Subcutaneous adipose tissue (tissue), 4 donors: ENCODE measurements around the gene FGD5. TPM values are rescaled to one million over a fixed set of nuclear protein-coding genes. Genes with fewer than 3 reads are reported as not detected.

Experiments used
- total RNA-seq, 4 donors: library from RNA; depleted of rRNA; stranded (reverse); fragments of >200 nt; gene quantifications; one replicate each; pipeline ENCODE4 v1.1.0, GENCODE V29; 2016
- TF ChIP-seq, protein P1 (sequence below): fragments of 450-650 bp; IDR thresholded peaks from one replicate; pipeline ENCODE4 v1.5.1; 2016; ENCODE audit warnings: low read depth, mild to moderate bottlenecking, control low read depth, antibody characterized with exemption, moderate library complexity

Gene FGD5
- total RNA-seq, 4 donors from 2014 or later: 18.2 to 62.9 (median 27.6) TPM

DNA sequence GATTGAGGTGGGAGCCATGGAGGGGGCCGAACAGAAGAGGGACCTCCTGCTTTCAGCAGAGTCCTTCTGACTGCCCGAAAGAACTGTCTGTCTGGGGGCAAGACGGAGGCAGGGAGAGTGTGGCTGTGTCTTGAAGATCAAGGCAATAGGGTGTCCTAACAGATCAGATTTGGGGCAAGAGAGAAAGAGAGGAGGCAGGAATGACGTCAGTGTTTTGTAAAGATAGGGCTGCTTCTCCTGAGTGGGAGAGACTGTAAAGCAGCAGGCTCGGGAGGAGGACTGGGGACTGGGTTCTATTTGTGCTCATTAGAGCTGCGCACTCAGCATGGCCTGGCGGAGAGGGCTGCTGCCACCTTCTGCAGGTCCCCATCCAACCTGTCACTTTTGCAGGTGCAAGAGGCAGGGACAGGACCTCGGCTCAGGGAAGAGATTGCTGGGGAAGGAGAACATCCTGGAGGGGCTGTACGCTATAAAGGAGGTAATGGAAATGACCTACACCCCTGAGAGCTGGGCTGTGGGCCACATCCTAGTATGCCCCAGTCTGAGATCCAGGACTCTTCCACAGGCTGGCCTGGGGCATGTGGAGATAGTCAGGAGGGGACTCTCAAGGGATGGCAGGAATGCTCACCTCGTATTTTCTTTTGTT, 29.0 kb upstream of the FGD5 start:
- TF ChIP-seq, protein P1, sequence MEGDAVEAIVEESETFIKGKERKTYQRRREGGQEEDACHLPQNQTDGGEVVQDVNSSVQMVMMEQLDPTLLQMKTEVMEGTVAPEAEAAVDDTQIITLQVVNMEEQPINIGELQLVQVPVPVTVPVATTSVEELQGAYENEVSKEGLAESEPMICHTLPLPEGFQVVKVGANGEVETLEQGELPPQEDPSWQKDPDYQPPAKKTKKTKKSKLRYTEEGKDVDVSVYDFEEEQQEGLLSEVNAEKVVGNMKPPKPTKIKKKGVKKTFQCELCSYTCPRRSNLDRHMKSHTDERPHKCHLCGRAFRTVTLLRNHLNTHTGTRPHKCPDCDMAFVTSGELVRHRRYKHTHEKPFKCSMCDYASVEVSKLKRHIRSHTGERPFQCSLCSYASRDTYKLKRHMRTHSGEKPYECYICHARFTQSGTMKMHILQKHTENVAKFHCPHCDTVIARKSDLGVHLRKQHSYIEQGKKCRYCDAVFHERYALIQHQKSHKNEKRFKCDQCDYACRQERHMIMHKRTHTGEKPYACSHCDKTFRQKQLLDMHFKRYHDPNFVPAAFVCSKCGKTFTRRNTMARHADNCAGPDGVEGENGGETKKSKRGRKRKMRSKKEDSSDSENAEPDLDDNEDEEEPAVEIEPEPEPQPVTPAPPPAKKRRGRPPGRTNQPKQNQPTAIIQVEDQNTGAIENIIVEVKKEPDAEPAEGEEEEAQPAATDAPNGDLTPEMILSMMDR: no peak

GRCh38 chr3:14791343-14791945, 27.3 kb upstream of the FGD5 start:
- TF ChIP-seq, protein P1: no peak

GRCh38 chr3:14792691-14793121, 26.1 kb upstream of the FGD5 start:
- TF ChIP-seq, protein P1: no peak

DNA sequence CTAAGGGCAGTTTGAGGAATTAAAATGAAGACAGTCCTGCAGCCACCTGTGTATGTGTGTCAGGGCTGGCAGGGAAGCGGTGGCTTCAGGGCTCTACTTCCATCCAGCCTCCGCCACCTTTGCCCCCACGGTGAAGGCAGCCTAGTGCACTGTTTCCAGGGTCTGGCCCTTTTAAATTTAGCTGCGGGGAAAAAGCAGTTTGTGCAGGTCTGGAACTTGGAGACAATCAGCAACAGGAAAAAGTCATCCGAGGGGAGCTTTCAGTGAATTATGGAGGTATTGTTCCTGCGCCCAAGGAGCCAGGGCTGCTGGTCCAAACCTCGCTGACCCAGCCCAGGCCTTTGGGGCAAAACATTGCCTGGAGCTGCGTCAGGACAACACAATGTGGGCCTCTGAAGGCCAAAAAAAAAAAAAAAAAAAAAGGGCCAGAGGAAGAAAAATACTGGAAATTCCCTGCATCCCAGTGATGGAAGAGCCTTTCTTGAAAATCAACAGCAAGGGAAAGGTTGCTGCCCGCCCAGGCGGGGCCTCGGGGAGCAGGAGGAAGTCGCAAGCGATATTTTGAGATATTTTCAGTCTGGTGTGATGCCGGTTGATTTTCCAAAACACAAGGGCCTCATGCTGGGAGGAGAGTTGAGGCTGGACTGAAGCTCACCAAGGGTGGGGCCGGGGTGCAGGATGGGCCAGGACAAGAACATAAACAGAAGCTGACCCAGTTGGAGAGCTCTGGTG, 25.5 kb upstream of the FGD5 start:
- TF ChIP-seq, protein P1: no peak

GRCh38 chr3:14793858-14794234, 24.9 kb upstream of the FGD5 start:
- TF ChIP-seq, protein P1: no peak

DNA sequence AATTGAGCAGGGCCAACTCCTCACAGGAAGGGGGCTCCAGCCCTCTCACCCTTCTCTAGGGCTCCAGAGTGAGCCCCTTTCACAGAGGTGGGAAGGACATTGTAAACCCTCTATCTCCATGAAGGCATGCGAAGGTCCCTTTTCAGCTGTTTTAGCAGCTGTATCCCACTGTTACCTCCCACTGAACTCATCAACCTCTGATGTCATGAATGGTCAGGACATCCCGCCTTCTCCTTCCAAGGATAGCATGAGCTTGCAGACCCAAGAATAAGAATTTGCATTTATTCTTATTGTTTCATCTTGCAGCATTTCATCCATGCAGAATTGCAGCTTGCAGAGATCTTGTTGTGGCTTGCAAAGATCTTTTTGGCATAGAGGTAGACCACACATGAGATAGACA, 24.3 kb upstream of the FGD5 start:
- TF ChIP-seq, protein P1: no peak

DNA sequence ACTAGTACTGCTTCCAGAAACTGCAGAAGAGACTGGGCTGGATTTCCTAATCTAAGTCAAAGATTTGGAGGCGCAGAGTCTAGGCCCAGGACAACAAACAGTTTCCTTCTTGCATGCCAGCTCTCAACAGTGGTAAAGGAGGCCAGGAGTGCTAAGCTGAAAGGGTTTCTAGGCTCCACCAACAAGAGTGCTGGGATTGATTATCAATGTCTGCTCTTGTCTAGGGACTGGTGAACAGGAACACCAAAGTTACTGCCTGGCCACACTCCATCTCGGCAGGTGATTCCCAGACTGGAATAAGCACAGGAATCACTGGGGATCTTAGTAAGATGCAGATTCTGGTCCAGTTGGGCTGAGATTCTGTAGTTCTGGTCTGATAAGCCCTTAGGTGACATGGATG, 22.8 kb upstream of the FGD5 start:
- TF ChIP-seq, protein P1: no peak
